ENCODE measurements around the gene TNS1.
A peak's percentile ranks its signal among the peaks of the same experiment; 100 is the strongest.

TNS1 gene

GRCh38 chr2:217902379-217903141 is 100.2 kb downstream of the TNS1 start:
- DNase-seq (ENCODE audit: low read depth in 2 of 2, low spot score in 1 of 2), result no peak

- DNase-seq (ENCODE audit: low read depth in 2 of 2, low spot score in 1 of 2), result no peak
Observed at GRCh38 chr2:217901835-217902378, 100.9 kb downstream of the TNS1 start.

DNA sequence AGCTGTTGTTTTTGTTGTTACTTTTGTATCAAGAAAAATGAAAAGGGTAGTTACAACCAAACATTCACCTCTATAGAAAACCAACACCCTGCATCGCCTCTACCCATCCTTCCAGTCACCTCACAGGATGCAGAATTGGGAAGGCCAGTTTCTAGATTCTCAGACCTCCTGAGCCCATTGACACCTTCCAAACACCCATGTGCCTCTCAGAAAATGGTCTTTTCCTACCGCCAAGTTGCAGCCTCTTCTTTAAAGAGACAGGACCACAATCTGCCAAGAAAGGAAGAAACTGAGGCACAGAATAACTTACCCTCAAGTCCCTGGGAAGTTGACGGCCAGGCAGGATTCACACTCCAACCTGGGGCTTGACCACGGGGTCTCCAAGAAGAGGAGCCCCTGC is 101.4 kb downstream of the TNS1 start:
- no peak for DNase-seq (ENCODE audit: low read depth in 2 of 2, low spot score in 1 of 2)

DNA sequence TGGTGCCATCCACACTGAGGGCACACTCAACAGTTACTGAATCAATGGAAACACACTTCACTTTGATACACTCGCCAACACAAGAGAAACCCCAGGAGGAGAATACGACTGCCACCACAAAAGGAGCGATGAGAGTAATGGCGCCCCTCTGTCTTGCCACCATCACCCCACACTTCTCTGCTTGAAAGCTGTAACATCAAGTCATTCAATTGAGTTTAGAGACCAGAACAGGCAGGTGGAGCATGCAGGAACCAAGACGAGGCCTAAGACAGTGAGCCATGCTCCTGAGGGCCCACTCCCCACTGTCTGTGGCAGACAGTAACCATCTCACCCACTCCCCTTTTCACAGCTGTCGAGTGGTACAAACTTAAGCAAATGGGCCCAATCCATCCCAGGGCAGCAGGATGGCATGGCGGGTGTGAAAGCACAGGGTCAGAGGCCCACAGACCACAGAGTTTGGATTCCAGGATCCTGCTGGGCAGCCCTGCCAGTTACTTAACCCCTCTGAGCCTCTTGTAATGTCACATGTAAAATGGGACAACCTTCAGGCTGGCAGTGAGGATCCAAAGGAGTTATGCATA is 101.9 kb downstream of the TNS1 start:
- no peak for DNase-seq (ENCODE audit: low read depth in 2 of 2, low spot score in 1 of 2)

DNA sequence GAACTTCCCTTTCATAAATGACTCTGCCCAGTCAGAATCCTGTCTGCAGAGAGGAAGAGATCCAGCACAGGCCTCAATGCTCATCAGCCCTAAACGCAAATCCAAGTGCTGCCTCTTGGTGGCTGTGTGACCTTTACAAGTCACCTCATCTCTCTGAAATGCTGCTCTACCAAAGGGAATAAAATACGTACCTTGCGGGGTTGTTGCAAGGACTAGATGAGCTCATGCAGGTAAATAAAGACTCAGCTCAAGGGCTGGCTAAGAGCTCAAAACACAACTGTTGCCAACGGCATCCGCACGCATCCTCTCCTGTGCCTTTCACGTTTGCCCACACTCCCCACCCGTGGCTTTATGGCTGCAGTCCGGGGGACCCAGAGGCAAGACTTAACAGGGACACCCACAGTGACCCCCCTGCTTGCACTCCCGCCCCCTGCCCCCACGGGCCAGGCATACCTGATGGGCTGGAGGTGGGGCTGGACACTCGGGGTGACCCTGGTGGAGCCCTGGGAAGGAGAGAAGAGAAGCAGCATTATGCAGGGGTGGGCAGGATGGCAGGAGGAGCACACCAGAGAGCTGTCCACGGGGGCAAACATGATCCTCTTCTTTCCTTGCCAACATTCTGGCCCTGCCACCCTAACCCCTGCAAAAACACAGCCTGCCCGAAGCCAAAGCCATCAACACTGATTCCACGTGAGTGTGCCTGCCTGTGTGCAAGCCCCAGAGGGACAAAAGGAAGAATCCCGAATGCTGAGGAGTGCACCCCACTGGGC is 102.6 kb downstream of the TNS1 start:
- no peak for DNase-seq (ENCODE audit: low read depth in 2 of 2, low spot score in 1 of 2)

DNA sequence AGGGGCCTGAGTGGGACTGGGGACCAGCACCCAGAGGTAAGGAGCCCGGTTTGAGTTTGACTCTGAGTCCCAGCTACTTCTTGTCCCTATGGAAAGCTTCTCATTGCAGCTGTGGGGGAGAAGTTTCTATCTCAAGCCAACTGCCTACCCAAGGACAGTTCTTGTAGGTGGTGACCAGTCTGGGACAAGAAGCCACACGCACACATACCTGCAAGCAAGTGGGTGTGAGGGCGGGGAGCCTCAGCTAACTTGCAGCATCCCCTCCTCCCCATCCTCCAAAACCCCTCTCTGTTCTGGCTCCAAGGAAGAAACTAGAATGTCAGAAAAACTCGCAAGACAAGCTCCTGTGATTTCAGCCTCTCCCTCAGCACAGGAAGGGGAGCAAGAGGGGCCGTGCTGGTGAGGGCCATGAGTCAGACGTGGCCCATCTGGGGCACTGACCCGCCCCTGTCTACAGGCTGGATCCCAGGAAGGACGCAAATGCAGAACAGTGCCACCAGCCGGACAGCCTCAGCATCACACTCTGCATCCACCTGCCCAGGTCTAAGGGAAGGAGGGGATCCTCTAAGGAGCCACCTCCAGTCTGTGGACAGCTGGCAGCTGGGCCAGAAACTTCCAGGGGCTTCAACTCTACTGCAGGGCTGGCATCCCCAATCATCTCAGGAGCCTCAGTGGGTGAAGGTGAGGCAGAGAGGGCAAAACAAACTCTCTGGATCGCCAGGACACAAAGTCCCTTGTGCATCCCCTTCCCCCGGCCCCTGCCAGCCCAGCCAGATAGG is 103.4 kb downstream of the TNS1 start:
- no peak for DNase-seq (ENCODE audit: low read depth in 2 of 2, low spot score in 1 of 2)

- DNase-seq (ENCODE audit: low read depth in 2 of 2, low spot score in 1 of 2), result no peak
Observed at GRCh38 chr2:217897816-217898806, 104.7 kb downstream of the TNS1 start.

DNA sequence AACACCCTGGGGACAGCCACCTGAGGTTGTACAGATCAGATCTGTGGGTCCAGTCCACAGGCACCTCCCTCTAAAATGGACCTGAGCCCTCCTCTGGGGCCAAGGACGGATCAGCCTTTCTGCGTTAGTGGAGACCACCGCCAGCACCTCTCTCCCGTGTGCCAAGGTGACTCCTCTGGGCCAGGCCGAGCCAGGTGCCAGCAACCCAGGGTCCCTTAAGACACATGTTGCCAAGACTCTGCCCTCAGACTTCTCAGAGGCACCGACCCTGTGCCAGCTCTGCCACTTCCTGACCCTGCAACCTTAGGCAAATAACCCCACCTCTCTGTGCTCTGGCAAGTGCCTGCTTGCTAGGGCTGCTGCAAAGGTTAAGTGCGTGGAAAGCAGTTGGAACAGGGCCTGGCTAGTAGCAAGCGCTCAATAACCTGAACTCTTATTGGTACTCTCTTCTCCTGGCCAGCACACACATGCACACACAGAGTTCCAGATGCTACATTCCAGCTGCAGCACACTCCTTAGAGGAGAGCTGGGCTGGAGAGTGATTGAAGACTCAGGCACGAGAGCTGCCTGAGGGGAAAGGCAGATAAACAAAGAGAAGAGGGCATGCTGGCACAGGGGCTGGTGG is 105.6 kb downstream of the TNS1 start:
- no peak for DNase-seq (ENCODE audit: low read depth in 2 of 2, low spot score in 1 of 2)

DNA sequence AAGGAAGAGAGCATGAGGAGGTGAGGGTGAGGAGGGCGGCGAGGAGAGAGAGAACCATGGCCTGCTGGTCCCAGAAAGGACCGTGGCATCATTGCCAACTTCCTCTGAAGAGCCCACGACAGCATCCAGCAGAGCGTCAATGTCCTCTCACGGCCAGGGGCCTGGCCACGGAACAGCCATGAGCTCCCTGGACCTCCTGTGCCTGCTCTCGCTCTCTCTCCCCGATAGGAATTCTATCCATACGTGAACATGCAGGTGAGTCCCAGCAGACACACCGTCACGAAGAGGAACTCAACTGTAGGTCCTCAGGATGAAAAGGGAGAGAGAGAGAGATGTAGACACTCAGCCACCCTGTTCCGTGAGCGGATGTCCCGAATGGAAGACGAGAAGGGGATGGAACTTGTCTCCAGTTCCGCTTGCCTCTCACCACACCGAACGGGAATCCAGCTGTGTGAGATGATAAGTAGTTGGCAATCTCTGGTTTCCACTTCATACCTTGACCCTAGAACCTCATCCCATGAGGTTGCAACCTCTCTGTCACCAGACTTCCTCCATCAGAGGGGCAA is 107.6 kb downstream of the TNS1 start:
- no peak for DNase-seq (ENCODE audit: low read depth in 2 of 2, low spot score in 1 of 2)

DNA sequence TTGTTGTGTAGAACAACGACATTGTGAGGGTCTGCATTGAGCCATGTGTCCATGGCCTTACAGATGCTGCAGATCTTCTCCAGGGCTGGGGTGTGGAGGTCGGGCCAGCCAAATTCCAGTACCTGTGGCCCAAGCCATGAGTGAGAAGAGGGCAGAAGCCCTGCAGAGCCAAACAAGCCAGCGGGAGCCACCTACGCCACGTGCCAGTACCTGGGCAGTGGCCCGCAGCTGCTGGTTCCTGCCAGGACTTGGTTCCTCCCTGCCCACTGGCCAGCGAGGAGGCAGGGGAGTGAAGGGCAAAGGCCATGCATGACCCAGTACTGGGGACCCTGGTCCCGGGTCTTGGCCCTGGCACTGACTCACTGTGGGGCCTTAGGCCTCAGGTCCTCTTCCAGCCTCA is 109.4 kb downstream of the TNS1 start:
- DNase-seq (ENCODE audit: low read depth in 2 of 2, low spot score in 1 of 2), result no peak

- no peak for DNase-seq (ENCODE audit: low read depth in 2 of 2, low spot score in 1 of 2)
Observed at GRCh38 chr2:217892560-217892959, 110.2 kb downstream of the TNS1 start.

DNA sequence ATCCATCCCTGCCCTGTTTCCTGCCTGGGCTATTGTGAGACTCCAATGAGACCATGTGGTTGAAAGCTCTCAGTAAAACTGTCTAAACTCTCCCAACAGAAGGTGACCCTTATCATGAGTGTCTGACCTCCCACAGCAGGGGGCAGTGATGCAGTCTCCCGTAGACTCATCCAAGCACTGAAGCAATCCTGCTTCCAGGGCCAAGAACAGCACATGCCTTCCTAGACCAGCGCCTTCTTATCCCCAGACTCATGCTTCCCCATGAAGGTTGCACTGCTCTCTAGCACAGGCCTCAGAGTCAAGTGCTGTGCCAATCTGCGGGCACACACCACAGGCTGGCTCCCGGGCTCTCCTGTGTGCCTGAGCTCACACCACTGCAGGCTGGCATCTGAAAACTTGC is 112.3 kb downstream of the TNS1 start:
- no peak for DNase-seq (ENCODE audit: low read depth in 2 of 2, low spot score in 1 of 2)

DNA sequence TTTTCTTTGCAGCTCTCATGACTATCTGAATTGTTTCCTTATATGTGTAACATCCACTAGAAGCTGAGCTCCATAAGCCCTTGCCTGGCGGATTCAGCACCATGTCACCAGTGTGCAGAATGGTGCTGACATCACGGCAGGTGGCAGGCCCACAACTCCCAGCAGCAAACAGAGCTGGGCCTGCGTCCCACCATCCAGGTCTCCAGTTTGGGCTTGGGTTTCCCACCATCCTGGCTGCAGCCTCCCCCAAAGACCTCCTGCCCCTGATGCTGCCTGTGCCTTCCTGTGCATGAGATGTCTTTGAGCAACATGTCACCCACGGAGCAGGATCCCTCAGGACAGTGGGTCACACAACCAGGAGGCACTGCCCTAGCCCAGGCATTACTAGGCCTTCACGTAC is 113.1 kb downstream of the TNS1 start:
- no peak for DNase-seq (ENCODE audit: low read depth in 2 of 2, low spot score in 1 of 2)

DNA sequence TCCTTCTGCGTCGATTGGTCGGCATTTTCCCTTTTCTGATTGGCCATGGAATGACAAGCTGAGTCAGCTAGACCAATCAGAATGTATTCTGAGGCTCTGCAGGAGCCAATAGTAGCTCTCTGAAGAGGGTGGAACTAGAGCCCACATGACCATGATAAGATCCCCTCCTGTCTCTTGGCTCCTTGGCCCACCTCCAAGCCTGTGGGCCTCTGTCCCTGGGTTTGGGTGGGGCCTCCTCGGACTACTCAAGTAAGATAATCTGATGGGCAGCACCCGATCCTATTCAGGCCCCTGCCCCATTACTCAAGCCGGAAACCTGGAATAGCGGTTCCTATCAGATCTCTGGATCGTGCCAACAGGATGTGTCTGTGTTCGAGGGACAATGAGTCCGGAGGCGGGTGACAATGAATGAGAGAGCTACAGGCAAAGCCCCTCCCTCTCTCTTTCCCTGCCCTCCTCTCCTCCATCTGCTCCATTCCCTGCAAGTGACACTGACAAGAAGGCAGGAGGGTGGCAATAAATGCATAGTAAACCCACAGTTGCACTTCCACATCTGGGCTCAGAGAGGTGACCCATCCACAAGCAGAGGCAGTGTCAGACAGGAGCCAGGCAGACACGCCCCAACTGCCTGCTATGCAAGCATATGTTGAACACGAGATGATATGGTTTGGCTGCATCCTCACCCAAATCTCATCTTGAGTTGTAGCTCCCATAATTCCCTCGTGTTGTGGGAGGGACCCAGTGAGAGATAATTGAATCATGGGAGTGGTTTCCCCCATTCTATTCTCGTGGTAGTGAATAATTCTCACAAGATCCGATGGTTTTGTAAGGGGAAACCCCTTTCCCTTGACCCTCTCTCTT is 114.7 kb downstream of the TNS1 start:
- no peak for DNase-seq (ENCODE audit: low read depth in 2 of 2, low spot score in 1 of 2)

DNA sequence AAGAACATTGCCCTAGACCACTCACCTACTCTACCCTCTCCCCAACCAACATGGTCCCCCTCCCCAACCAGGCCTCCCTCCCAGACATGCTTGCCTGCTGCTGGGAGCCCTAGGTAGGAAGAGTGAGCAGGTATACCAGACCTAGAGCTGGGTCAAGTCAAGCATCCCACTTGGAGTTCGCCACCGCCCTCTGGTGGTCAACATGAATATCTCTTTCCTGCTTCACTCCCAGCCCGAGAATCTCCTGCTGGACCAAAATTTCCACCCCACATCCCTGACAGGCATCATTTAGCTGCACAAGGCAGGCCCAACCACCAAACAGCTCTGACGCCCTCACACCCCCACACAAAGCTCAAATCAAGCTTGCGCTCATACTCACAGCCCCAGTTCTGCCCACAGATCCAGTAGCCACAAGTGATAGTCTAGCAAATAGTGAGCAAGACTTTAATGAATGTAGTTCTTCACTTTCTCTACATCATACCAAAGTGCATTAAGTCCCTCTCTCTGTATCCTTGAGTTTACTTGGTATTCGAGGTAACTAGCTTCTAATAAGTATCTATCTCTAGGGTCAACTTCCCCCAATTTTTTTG is 116.0 kb downstream of the TNS1 start:
- peak; percentile 18 to 24 for DNase-seq (ENCODE audit: low read depth in 2 of 2, low spot score in 1 of 2)

- no peak for DNase-seq (ENCODE audit: low read depth in 2 of 2, low spot score in 1 of 2)
Observed at GRCh38 chr2:217886091-217886490, 116.7 kb downstream of the TNS1 start.

GRCh38 chr2:217884985-217885384 is 117.8 kb downstream of the TNS1 start:
- DNase-seq (ENCODE audit: low read depth in 2 of 2, low spot score in 1 of 2), result no peak

DNA sequence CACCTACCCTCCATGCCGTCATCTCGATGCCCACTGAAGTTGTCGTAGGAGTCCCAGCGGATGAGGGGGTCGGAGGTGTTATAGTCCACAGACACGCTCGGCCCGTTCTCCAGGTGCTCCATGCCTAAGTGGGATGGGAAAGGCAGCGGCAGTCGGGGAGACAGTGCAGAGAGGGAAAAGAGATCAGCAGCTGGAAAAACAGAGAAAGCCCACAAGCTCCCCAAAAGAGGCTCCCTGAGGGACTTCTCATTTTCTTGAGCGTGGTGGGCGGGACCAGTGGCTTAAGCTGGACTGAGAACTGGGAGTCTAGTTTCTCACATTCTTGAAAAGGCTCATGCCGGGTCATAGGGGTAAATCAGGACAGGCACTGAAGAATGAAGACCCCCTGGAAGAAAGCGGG is 121.9 kb downstream of the TNS1 start:
- no peak for DNase-seq (ENCODE audit: low read depth in 2 of 2, low spot score in 1 of 2)
